GM21723 (cell line): ENCODE data around the gene TTYH1.

Experiments
- ATAC-seq: cut with Tn5 transposase; IDR thresholded peaks from one replicate; pipeline ENCODE4 v1.9.1; 2021; ENCODE audit warnings: mild to moderate bottlenecking, moderate library complexity; ENCODE audit not compliant: unreplicated experiment

The TTYH1 gene

GRCh38 chr19:54473892-54474372 lies 58.7 kb downstream of the TTYH1 start:
- no peak for ATAC-seq

- ATAC-seq: no peak
These were observed 60.4 kb downstream of the TTYH1 start for GRCh38 chr19:54475706-54476105.

- ATAC-seq: no peak
These were observed 62.4 kb downstream of the TTYH1 start for GRCh38 chr19:54477650-54478049.

GRCh38 chr19:54478677-54479266 lies 63.5 kb downstream of the TTYH1 start:
- no peak for ATAC-seq

- no peak for ATAC-seq
These were observed 64.8 kb downstream of the TTYH1 start for GRCh38 chr19:54480051-54480450.

- ATAC-seq: no peak
These were observed 66.2 kb downstream of the TTYH1 start for GRCh38 chr19:54481326-54481930.

GRCh38 chr19:54482889-54483288 lies 67.6 kb downstream of the TTYH1 start:
- no peak for ATAC-seq

GRCh38 chr19:54484451-54484850 lies 69.2 kb downstream of the TTYH1 start:
- no peak for ATAC-seq

GRCh38 chr19:54485851-54486250 lies 70.6 kb downstream of the TTYH1 start:
- ATAC-seq: no peak
